SK-N-MC (cell line): ENCODE measurements around the gene C12orf57.

Source experiments
- EZH2 ChIP-seq: fragments of 200-600 bp; sonication (generic); IDR thresholded peaks from one replicate; pipeline ENCODE4 v1.6.1; 2017; ENCODE audit warnings: antibody characterized with exemption
- FOXP2 ChIP-seq: optimal IDR thresholded peaks from 2 replicates; pipeline ENCODE3; 2011; ENCODE audit warnings: mild to moderate bottlenecking, moderate library complexity; ENCODE audit not compliant: insufficient read depth; ENCODE audit errors: extremely low read length, control extremely low read depth
- POLR2AphosphoS5 ChIP-seq: IDR thresholded peaks from 2 replicates; pipeline ENCODE4 v1.6.1; 2012; ENCODE audit warnings: mild to moderate bottlenecking, low read depth, low read length, borderline replicate concordance

GRCh38 chr12:6978188-6978587 is 34.4 kb downstream of the C12orf57 start:
- TF ChIP-seq POLR2AphosphoS5 (no peak), EZH2 (no peak), FOXP2 (no peak)
